ENCODE data around the gene SLC25A34.

DNA sequence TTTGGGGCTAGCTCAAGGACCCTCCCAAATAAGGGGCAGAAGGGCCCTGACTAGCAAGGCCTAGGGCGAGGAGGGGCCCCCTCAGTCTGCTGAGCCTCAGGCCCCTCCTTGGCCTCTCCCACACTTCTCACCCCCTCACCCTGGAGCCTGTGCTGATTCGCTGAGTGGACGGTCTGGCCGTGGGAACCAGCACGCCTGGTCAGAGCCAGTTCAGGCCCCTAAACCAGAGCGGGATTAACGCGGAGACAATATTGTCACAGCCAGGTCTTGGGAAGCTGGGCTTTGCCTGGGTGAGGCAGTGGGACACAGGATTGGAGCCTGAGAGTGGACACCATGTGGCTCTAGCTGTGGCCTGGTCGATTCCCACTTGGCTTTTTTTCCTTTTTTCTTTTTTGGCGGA lies 17.7 kb downstream of the SLC25A34 start:
- TF ChIP-seq POLR2AphosphoS5 (IDR thresholded peaks at IDR 0.05; ENCODE audit: borderline replicate concordance, low read depth, low read length) (no peak), EZH2 (IDR thresholded peaks at IDR 0.05) (no peak)

Data from SK-N-MC (cell line).